Activated T-helper 1 cell treated with anti-CD3 and anti-CD28 coated beads, Interleukin-12 subunit alpha, Interleukin-12 subunit beta, Interleukin-2, Interleukin-4 antibody, amounts not matched to agents 30 ng/mL and 10 ng/mL and 1 ng/mL, durations not matched to agents 14 hours and 24 hours and 36 hours (primary cell): ENCODE measurements around the gene HLA-DPA1. TPM values are rescaled to one million over a fixed set of nuclear protein-coding genes. Genes with fewer than 3 reads are reported as not detected.

Experiments used
- DNase-seq: peaks from one replicate; pipeline ENCODE4 v3.0.0; 2021; ENCODE audit warnings: low spot score
- H3K27ac Mint-ChIP-seq: one replicate; pipeline ENCODE4 v1.8.0; 2021; ENCODE audit warnings: mild to moderate bottlenecking, mixed read lengths
- H3K27me3 Mint-ChIP-seq: one replicate; pipeline ENCODE4 v1.8.0; 2022; ENCODE audit warnings: mild to moderate bottlenecking, moderate library complexity, mixed read lengths; ENCODE audit not compliant: insufficient read depth
- H3K36me3 Mint-ChIP-seq: one replicate; pipeline ENCODE4 v1.8.0; 2021; ENCODE audit warnings: low read depth, mixed read lengths
- H3K4me1 Mint-ChIP-seq: one replicate; pipeline ENCODE4 v1.8.0; 2021; ENCODE audit warnings: low read depth, mixed read lengths
- H3K4me3 Mint-ChIP-seq: one replicate; pipeline ENCODE4 v1.8.0; 2021; ENCODE audit warnings: mild to moderate bottlenecking, moderate library complexity, mixed read lengths
- H3K9me3 Mint-ChIP-seq: one replicate; pipeline ENCODE4 v1.8.0; 2021; ENCODE audit warnings: mixed read lengths
- intact Hi-C: fragments of 100-400 bp; cut with micrococcal nuclease; formaldehyde crosslinking; loops from one replicate; pipeline ENCODE4 v1.15.1; 2024
- total RNA-seq: library from RNA; stranded (reverse); gene quantifications from 2 replicates; pipeline ENCODE4 v1.2.3, GENCODE V29; 2022

HLA-DPA1 gene
- total RNA-seq, result 61.0 and 66.7 TPM in 2 replicates

- peaks cover 67% of the 10 kb centered on the region for H3K4me1 Mint-ChIP-seq
- H3K4me3 Mint-ChIP-seq, result peak within 1 kb of the TSS; percentile 91
- no peaks in the 10 kb centered on the region for H3K9me3 Mint-ChIP-seq
- H3K27me3 Mint-ChIP-seq, result peaks cover 4% of the 10 kb centered on the region
- peak; percentile 56 for DNase-seq
- intact Hi-C loops, result loop anchor here (2.0 kb wide), 2 partner anchors 45 to 55 kb away; no protein-coding TSS in a partner anchor
- peak within 1 kb of the TSS; percentile 81 for H3K27ac Mint-ChIP-seq
- H3K36me3 Mint-ChIP-seq, result peaks cover 12% of the 10 kb centered on the region
Observed at GRCh38 chr6:33073431-33073871, at the start of gene HLA-DPA1. HLA-DPA1 (minus strand) TSS chr6:33073649.

- Mint-ChIP-seq H3K4me1 (peaks cover 11% of the 10 kb centered on the region), H3K27me3 (peaks cover 32% of the 10 kb centered on the region), H3K4me3 (no peak overlapping the region), H3K9me3 (peaks cover 8% of the 10 kb centered on the region), H3K36me3 (peaks cover 2% of the 10 kb centered on the region), H3K27ac (no peak overlapping the region)
- intact Hi-C loops, result loop anchor here (1.0 to 5.0 kb wide), 4 partner anchors 25 to 125 kb away; no protein-coding TSS in a partner anchor
- DNase-seq, result no peak
Observed at GRCh38 chr6:33123181-33123580, 49.7 kb upstream of the HLA-DPA1 start.

GRCh38 chr6:33120001-33120400, 46.6 kb upstream of the HLA-DPA1 start:
- Mint-ChIP-seq H3K4me3 (no peak overlapping the region), H3K9me3 (peaks cover 8% of the 10 kb centered on the region), H3K27ac (no peak overlapping the region), H3K27me3 (peaks cover 57% of the 10 kb centered on the region), H3K4me1 (peaks cover 19% of the 10 kb centered on the region), H3K36me3 (peaks cover 2% of the 10 kb centered on the region)
- DNase-seq, result no peak
- intact Hi-C loops, result loop anchor here (5.0 kb wide), 1 partner anchor 42 kb away; no protein-coding TSS in a partner anchor

GRCh38 chr6:33118525-33119123, 45.2 kb upstream of the HLA-DPA1 start:
- no peaks in the 10 kb centered on the region for H3K36me3 Mint-ChIP-seq
- H3K27me3 Mint-ChIP-seq, result peaks cover 68% of the 10 kb centered on the region
- no peak overlapping the region for H3K27ac Mint-ChIP-seq
- no peak for DNase-seq
- H3K4me1 Mint-ChIP-seq, result peaks cover 15% of the 10 kb centered on the region
- H3K4me3 Mint-ChIP-seq, result no peak overlapping the region
- intact Hi-C loops, result loop anchor here (1.0 kb wide), 2 partner anchors 30 to 130 kb away; no protein-coding TSS in a partner anchor
- peaks cover 4% of the 10 kb centered on the region for H3K9me3 Mint-ChIP-seq

DNA sequence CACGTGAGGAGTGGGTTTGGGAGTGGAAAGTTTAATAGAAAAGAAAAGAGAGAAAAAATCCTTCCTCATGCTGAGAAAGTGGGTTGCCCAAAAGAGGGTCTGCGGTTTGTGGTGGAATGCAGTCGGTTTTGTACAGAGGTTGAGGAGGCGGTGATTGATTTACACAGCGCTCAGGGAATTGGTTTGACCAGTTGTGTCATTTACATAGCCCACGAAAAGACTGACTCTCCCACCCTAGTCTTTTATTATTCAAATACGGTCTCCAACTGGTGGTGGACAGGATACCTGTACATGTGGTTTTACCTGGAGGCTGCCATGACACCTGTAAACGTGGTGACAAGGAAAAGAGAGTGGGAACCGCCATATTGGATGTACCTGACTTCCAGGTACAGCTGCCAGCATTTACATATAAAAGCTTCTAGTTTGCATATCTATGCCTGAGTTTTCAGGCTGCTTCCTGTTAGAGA, 44.4 kb upstream of the HLA-DPA1 start:
- no peaks in the 10 kb centered on the region for H3K36me3 Mint-ChIP-seq
- H3K27me3 Mint-ChIP-seq, result peaks cover 71% of the 10 kb centered on the region
- H3K4me1 Mint-ChIP-seq, result peaks cover 14% of the 10 kb centered on the region
- intact Hi-C loops, result loop anchor here (1.0 kb wide), 2 partner anchors 30 to 130 kb away; no protein-coding TSS in a partner anchor
- DNase-seq, result no peak
- H3K27ac Mint-ChIP-seq, result no peak overlapping the region
- H3K9me3 Mint-ChIP-seq, result no peaks in the 10 kb centered on the region
- no peak overlapping the region for H3K4me3 Mint-ChIP-seq

- H3K9me3 Mint-ChIP-seq, result no peaks in the 10 kb centered on the region
- H3K36me3 Mint-ChIP-seq, result no peaks in the 10 kb centered on the region
- DNase-seq, result no peak
- H3K27me3 Mint-ChIP-seq, result peaks cover 74% of the 10 kb centered on the region
- intact Hi-C loops, result no loop called here
- peaks cover 14% of the 10 kb centered on the region for H3K4me1 Mint-ChIP-seq
- H3K4me3 Mint-ChIP-seq, result no peak overlapping the region
- H3K27ac Mint-ChIP-seq, result no peak overlapping the region
Observed at GRCh38 chr6:33116841-33117711, 43.6 kb upstream of the HLA-DPA1 start.

DNA sequence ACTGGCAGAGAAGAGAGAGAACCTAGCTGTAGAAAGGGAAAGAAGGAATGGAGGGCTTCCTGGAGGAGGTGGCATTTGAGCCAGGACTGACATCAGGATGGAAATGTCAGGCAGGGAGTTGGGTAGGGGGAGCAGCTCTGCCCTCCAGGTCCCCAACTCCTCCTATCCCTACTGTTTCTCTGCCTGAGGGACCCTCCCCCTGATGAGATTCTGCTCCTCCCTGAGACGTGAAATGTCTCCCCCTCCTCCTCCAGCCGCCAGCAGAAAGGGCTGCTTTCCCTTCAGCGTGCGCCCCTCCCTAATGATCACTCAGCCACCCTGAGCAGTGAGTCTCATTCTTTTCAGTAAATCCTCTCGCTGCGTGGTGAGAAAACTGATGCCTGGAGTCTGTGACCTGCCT, 43.0 kb upstream of the HLA-DPA1 start:
- Mint-ChIP-seq H3K9me3 (no peaks in the 10 kb centered on the region), H3K36me3 (no peaks in the 10 kb centered on the region), H3K27me3 (peaks cover 70% of the 10 kb centered on the region), H3K27ac (no peak overlapping the region), H3K4me3 (no peak overlapping the region), H3K4me1 (peaks cover 14% of the 10 kb centered on the region)
- intact Hi-C loops, result no loop called here
- no peak for DNase-seq

- H3K27me3 Mint-ChIP-seq, result peaks cover 75% of the 10 kb centered on the region
- H3K9me3 Mint-ChIP-seq, result no peaks in the 10 kb centered on the region
- no peak for DNase-seq
- no peak overlapping the region for H3K4me3 Mint-ChIP-seq
- intact Hi-C loops, result no loop called here
- H3K36me3 Mint-ChIP-seq, result no peaks in the 10 kb centered on the region
- H3K27ac Mint-ChIP-seq, result no peak overlapping the region
- H3K4me1 Mint-ChIP-seq, result peaks cover 14% of the 10 kb centered on the region
Observed at GRCh38 chr6:33114406-33114805, 41.0 kb upstream of the HLA-DPA1 start.

GRCh38 chr6:33113755-33114154, 40.3 kb upstream of the HLA-DPA1 start:
- peaks cover 72% of the 10 kb centered on the region for H3K27me3 Mint-ChIP-seq
- intact Hi-C loops, result no loop called here
- H3K36me3 Mint-ChIP-seq, result no peaks in the 10 kb centered on the region
- peaks cover 14% of the 10 kb centered on the region for H3K4me1 Mint-ChIP-seq
- no peak for DNase-seq
- no peak overlapping the region for H3K4me3 Mint-ChIP-seq
- no peak overlapping the region for H3K27ac Mint-ChIP-seq
- H3K9me3 Mint-ChIP-seq, result no peaks in the 10 kb centered on the region

- Mint-ChIP-seq H3K9me3 (no peaks in the 10 kb centered on the region), H3K36me3 (no peaks in the 10 kb centered on the region), H3K4me3 (no peak overlapping the region), H3K27me3 (peaks cover 68% of the 10 kb centered on the region), H3K27ac (no peak overlapping the region), H3K4me1 (peaks cover 6% of the 10 kb centered on the region)
- DNase-seq, result no peak
- intact Hi-C loops, result no loop called here
Observed at GRCh38 chr6:33112148-33112547, 38.7 kb upstream of the HLA-DPA1 start.

- intact Hi-C loops, result no loop called here
- Mint-ChIP-seq H3K27me3 (peaks cover 49% of the 10 kb centered on the region), H3K36me3 (no peaks in the 10 kb centered on the region), H3K9me3 (peaks cover 7% of the 10 kb centered on the region), H3K4me1 (no peaks in the 10 kb centered on the region), H3K27ac (no peak overlapping the region), H3K4me3 (no peak overlapping the region)
- no peak for DNase-seq
Observed at GRCh38 chr6:33108307-33108706, 34.9 kb upstream of the HLA-DPA1 start.

- no peaks in the 10 kb centered on the region for H3K36me3 Mint-ChIP-seq
- H3K27me3 Mint-ChIP-seq, result peaks cover 46% of the 10 kb centered on the region
- peaks cover 7% of the 10 kb centered on the region for H3K9me3 Mint-ChIP-seq
- intact Hi-C loops, result no loop called here
- H3K27ac Mint-ChIP-seq, result no peak overlapping the region
- DNase-seq, result no peak
- no peak overlapping the region for H3K4me3 Mint-ChIP-seq
- no peaks in the 10 kb centered on the region for H3K4me1 Mint-ChIP-seq
Observed at GRCh38 chr6:33107641-33108040, 34.2 kb upstream of the HLA-DPA1 start.
